ENCODE results near the gene BORCS5. TPM values are rescaled to one million over a fixed set of nuclear protein-coding genes. Genes with fewer than 3 reads are reported as not detected.

The BORCS5 gene
- polyA plus RNA-seq, 1 experiment: 13.6 TPM

- Histone ChIP-seq H3K27me3 (ENCODE audit: control insufficient read depth, insufficient read depth, low read length) (no peaks in the 10 kb centered on the region), H3K27ac (ENCODE audit: low read depth, low read length) (no peak overlapping the region), H3K4me3 (ENCODE audit: low read depth, low read length) (no peak overlapping the region), H3K9me3 (ENCODE audit: control insufficient read depth, insufficient read depth, low read length) (no peaks in the 10 kb centered on the region; the same call in 1 of the 2 replicates)
- ChIA-PET POLR2A (no interaction called here), CTCF (no interaction called here)
- TF ChIP-seq, protein P1, sequence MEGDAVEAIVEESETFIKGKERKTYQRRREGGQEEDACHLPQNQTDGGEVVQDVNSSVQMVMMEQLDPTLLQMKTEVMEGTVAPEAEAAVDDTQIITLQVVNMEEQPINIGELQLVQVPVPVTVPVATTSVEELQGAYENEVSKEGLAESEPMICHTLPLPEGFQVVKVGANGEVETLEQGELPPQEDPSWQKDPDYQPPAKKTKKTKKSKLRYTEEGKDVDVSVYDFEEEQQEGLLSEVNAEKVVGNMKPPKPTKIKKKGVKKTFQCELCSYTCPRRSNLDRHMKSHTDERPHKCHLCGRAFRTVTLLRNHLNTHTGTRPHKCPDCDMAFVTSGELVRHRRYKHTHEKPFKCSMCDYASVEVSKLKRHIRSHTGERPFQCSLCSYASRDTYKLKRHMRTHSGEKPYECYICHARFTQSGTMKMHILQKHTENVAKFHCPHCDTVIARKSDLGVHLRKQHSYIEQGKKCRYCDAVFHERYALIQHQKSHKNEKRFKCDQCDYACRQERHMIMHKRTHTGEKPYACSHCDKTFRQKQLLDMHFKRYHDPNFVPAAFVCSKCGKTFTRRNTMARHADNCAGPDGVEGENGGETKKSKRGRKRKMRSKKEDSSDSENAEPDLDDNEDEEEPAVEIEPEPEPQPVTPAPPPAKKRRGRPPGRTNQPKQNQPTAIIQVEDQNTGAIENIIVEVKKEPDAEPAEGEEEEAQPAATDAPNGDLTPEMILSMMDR (IDR thresholded peaks at IDR 0.05; ENCODE audit: low read depth, low read length): no peak
- DNase-seq (ENCODE audit: low read depth, low spot score): no peak
These were observed 96.8 kb downstream of the BORCS5 start for GRCh38 chr12:12453635-12454034.

GRCh38 chr12:12454315-12454714, 97.4 kb downstream of the BORCS5 start:
- H3K4me3 ChIP-seq (ENCODE audit: low read depth, low read length): no peak overlapping the region

DNA sequence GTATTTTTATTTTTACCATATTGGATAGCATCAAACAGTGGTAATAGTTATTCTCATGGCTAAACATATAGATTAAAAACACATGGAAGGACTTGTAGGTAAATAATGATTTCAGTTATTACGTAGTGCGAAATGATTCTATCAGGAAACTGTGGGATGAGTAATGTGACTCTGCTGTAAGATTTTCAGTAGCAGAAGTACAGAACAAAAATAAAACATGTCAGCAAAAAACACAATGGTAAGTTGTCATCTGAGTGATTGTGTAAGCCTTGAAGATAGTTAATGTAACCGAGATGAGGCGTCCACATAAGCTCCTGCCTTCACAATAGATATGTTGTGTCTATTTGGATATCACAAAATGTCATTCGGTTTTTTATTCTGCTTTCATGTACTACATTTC, 99.8 kb downstream of the BORCS5 start:
- POLR2A ChIA-PET: interaction anchor here (0.8 kb wide), 1 partner anchor 58 kb away, joined by 4 read pairs; no protein-coding TSS in a partner anchor
- TF ChIP-seq, protein P1 (IDR thresholded peaks at IDR 0.05; ENCODE audit: low read depth, low read length): no peak
- CTCF ChIA-PET: interaction anchor here (0.9 kb wide), 1 partner anchor 199 kb away, joined by 3 read pairs; no protein-coding TSS in a partner anchor
- Histone ChIP-seq H3K4me3 (ENCODE audit: low read depth, low read length) (no peak overlapping the region), H3K9me3 (ENCODE audit: control insufficient read depth, insufficient read depth, low read length) (no peaks in the 10 kb centered on the region; the same call in 1 of the 2 replicates), H3K27me3 (ENCODE audit: control insufficient read depth, insufficient read depth, low read length) (no peaks in the 10 kb centered on the region), H3K27ac (ENCODE audit: low read depth, low read length) (no peak overlapping the region)
- DNase-seq (ENCODE audit: low read depth, low spot score): no peak

More at GRCh38 chr12:12454315-12454714, 97.4 kb downstream of the BORCS5 start:
- CTCF ChIA-PET: no interaction called here
- no peaks in the 10 kb centered on the region; the same call in 1 of the 2 replicates for H3K9me3 ChIP-seq (ENCODE audit: control insufficient read depth, insufficient read depth, low read length)
- TF ChIP-seq, protein P1 (IDR thresholded peaks at IDR 0.05; ENCODE audit: low read depth, low read length): no peak
- no peak for DNase-seq (ENCODE audit: low read depth, low spot score)
- POLR2A ChIA-PET: no interaction called here
- no peak overlapping the region for H3K27ac ChIP-seq (ENCODE audit: low read depth, low read length)
- H3K27me3 ChIP-seq (ENCODE audit: control insufficient read depth, insufficient read depth, low read length): no peaks in the 10 kb centered on the region

- H3K4me3 ChIP-seq (ENCODE audit: low read depth, low read length): no peak overlapping the region
- POLR2A ChIA-PET: no interaction called here
- TF ChIP-seq, protein P1 (IDR thresholded peaks at IDR 0.05; ENCODE audit: low read depth, low read length): no peak
- no peaks in the 10 kb centered on the region for H3K27me3 ChIP-seq (ENCODE audit: control insufficient read depth, insufficient read depth, low read length)
- CTCF ChIA-PET: no interaction called here
- DNase-seq (ENCODE audit: low read depth, low spot score): no peak
- H3K27ac ChIP-seq (ENCODE audit: low read depth, low read length): no peak overlapping the region
- H3K9me3 ChIP-seq (ENCODE audit: control insufficient read depth, insufficient read depth, low read length): no peaks in the 10 kb centered on the region; the same call in 1 of the 2 replicates
These were observed 104.4 kb downstream of the BORCS5 start for GRCh38 chr12:12460935-12461922.

GRCh38 chr12:12461923-12462315, 105.0 kb downstream of the BORCS5 start:
- ChIA-PET CTCF (no interaction called here), POLR2A (no interaction called here)
- TF ChIP-seq, protein P1 (IDR thresholded peaks at IDR 0.05; ENCODE audit: low read depth, low read length): no peak
- Histone ChIP-seq H3K27ac (ENCODE audit: low read depth, low read length) (no peak overlapping the region), H3K9me3 (ENCODE audit: control insufficient read depth, insufficient read depth, low read length) (no peaks in the 10 kb centered on the region; the same call in 1 of the 2 replicates), H3K27me3 (ENCODE audit: control insufficient read depth, insufficient read depth, low read length) (no peaks in the 10 kb centered on the region), H3K4me3 (ENCODE audit: low read depth, low read length) (no peak overlapping the region)
- DNase-seq (ENCODE audit: low read depth, low spot score): no peak
